ENCODE data around the gene TDRD1.

Gene TDRD1

GRCh38 chr10:114265392-114266053, 86.4 kb downstream of the TDRD1 start:
- DNase-seq (ENCODE audit: low read depth in 3 of 3, low spot score in 1 of 3): no peak

GRCh38 chr10:114266521-114266920, 87.4 kb downstream of the TDRD1 start:
- no peak for DNase-seq (ENCODE audit: low read depth in 3 of 3, low spot score in 1 of 3)

- no peak for DNase-seq (ENCODE audit: low read depth in 3 of 3, low spot score in 1 of 3)
Observed at GRCh38 chr10:114271075-114271778, 92.1 kb downstream of the TDRD1 start.

GRCh38 chr10:114271779-114272167, 92.6 kb downstream of the TDRD1 start:
- no peak for DNase-seq (ENCODE audit: low read depth in 3 of 3, low spot score in 1 of 3)

GRCh38 chr10:114272696-114273095, 93.5 kb downstream of the TDRD1 start:
- no peak for DNase-seq (ENCODE audit: low read depth in 3 of 3, low spot score in 1 of 3)

- DNase-seq (ENCODE audit: low read depth in 3 of 3, low spot score in 1 of 3): no peak
Observed at GRCh38 chr10:114273910-114274309, 94.8 kb downstream of the TDRD1 start.

- DNase-seq (ENCODE audit: low read depth in 3 of 3, low spot score in 1 of 3): no peak
Observed at GRCh38 chr10:114274616-114275453, 95.7 kb downstream of the TDRD1 start.

- no peak for DNase-seq (ENCODE audit: low read depth in 3 of 3, low spot score in 1 of 3)
Observed at GRCh38 chr10:114276066-114276465, 96.9 kb downstream of the TDRD1 start.

GRCh38 chr10:114276671-114277070, 97.5 kb downstream of the TDRD1 start:
- DNase-seq (ENCODE audit: low read depth in 3 of 3, low spot score in 1 of 3): no peak

GRCh38 chr10:114278140-114278883, 99.2 kb downstream of the TDRD1 start:
- DNase-seq (ENCODE audit: low read depth in 3 of 3, low spot score in 1 of 3): no peak

GRCh38 chr10:114278884-114279191, 99.7 kb downstream of the TDRD1 start:
- DNase-seq (ENCODE audit: low read depth in 3 of 3, low spot score in 1 of 3): no peak

GRCh38 chr10:114279289-114279688, 100.1 kb downstream of the TDRD1 start:
- no peak for DNase-seq (ENCODE audit: low read depth in 3 of 3, low spot score in 1 of 3)

GRCh38 chr10:114279901-114280644, 100.9 kb downstream of the TDRD1 start:
- no peak for DNase-seq (ENCODE audit: low read depth in 3 of 3, low spot score in 1 of 3)

- DNase-seq (ENCODE audit: low read depth in 3 of 3, low spot score in 1 of 3): no peak
Observed at GRCh38 chr10:114281006-114281405, 101.9 kb downstream of the TDRD1 start.

GRCh38 chr10:114281461-114281860, 102.3 kb downstream of the TDRD1 start:
- DNase-seq (ENCODE audit: low read depth in 3 of 3, low spot score in 1 of 3): no peak

Measured in stimulated activated CD4-positive, alpha-beta T cell treated with anti-CD3 and anti-CD28 coated beads, TNF-alpha, amount 100 ng/mL, for 1 hour (primary cell).